Neural crest cell (in vitro differentiated cells): ENCODE measurements around the gene TPX2. TPM values are rescaled to one million over a fixed set of nuclear protein-coding genes. Genes with fewer than 3 reads are reported as not detected.

Experiments
- DNase-seq: peaks from one replicate; pipeline ENCODE4 v3.0.0; 2021; ENCODE audit warnings: low read depth, mixed read lengths, low spot score
- H3K27ac Mint-ChIP-seq: one replicate; pipeline ENCODE4 v1.8.0; 2021; ENCODE audit warnings: mild to moderate bottlenecking, mixed read lengths; ENCODE audit not compliant: unreplicated experiment
- H3K27me3 Mint-ChIP-seq: 2 replicates; pipeline ENCODE4 v1.8.0; 2021; ENCODE audit warnings: low read depth, mild to moderate bottlenecking, mixed read lengths
- H3K36me3 Mint-ChIP-seq: 2 replicates; pipeline ENCODE4 v1.8.0; 2021; ENCODE audit warnings: low read depth, mild to moderate bottlenecking, mixed read lengths
- H3K4me1 Mint-ChIP-seq: 2 replicates; pipeline ENCODE4 v1.8.0; 2021; ENCODE audit warnings: mixed read lengths
- H3K4me3 Mint-ChIP-seq: one replicate; pipeline ENCODE4 v1.8.0; 2021; ENCODE audit warnings: mild to moderate bottlenecking, mixed read lengths
- H3K9me3 Mint-ChIP-seq: 2 replicates; pipeline ENCODE4 v1.8.0; 2021; ENCODE audit warnings: mixed read lengths
- CTCF ChIP-seq: fragments of 200-600 bp; sonication (generic); conservative IDR thresholded peaks from 2 replicates; pipeline ENCODE4 v1.5.0; 2021; ENCODE audit warnings: antibody characterized with exemption, mild to moderate bottlenecking
- total RNA-seq: library from RNA; stranded (reverse); gene quantifications from 2 replicates; pipeline ENCODE4 v1.2.1, GENCODE V29; 2021

The TPX2 gene
- total RNA-seq, 1 donor from 2014 or later, result 208 TPM

DNA sequence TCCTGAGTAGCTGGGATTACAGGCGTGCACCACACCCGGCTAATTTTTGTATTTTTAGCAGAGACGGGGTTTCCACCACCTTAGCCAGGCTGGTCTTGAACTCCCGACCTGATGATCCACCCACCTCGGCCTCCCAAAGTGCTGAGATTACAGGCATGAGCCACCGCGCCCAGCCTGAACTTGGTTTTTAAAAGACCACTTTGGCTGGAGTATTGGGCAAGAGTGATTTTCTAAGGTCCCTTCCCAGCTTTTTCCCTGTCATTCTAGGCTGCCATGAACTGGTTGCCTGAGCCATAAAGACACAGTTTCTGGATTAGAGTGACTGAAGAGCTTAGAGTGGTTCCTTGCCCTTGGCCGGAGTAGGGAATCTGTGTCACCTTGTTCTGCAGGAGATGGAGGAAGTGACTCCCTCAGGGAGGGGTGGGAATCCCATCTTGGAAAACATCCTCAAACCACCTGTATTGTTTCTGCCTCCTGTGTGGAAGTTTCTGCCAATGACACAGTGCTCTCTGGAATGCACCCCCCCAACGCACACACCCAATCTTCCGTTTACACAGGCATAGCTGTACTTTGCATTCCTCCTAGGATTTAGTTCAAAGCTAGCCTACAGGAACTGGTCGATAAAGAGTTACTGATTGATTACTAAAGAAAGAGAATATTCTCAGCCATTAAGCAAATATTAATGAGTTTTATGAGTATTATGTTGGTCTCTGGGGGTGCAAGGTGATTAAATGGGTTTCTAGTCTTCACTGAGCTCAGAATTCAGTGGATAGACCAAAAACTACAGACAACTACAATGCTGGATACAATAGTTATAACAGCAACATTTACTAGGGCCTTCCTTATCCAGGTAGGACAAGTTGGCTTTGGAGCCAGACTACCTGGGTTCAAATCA is 34.6 kb upstream of the TPX2 start:
- no peak for TF ChIP-seq CTCF
- Mint-ChIP-seq H3K36me3 (peaks cover 14% of the 10 kb centered on the region), H3K27me3 (no peaks in the 10 kb centered on the region), H3K4me1 (no peaks in the 10 kb centered on the region), H3K27ac (peak overlapping the region; percentile 17), H3K4me3 (no peak overlapping the region), H3K9me3 (no peaks in the 10 kb centered on the region)
- DNase-seq, result no peak

GRCh38 chr20:31705191-31705590 is 33.9 kb upstream of the TPX2 start:
- Mint-ChIP-seq H3K36me3 (peaks cover 17% of the 10 kb centered on the region), H3K4me3 (no peak overlapping the region), H3K27me3 (no peaks in the 10 kb centered on the region), H3K4me1 (no peaks in the 10 kb centered on the region), H3K9me3 (no peaks in the 10 kb centered on the region), H3K27ac (no peak overlapping the region)
- no peak for TF ChIP-seq CTCF
- no peak for DNase-seq

DNA sequence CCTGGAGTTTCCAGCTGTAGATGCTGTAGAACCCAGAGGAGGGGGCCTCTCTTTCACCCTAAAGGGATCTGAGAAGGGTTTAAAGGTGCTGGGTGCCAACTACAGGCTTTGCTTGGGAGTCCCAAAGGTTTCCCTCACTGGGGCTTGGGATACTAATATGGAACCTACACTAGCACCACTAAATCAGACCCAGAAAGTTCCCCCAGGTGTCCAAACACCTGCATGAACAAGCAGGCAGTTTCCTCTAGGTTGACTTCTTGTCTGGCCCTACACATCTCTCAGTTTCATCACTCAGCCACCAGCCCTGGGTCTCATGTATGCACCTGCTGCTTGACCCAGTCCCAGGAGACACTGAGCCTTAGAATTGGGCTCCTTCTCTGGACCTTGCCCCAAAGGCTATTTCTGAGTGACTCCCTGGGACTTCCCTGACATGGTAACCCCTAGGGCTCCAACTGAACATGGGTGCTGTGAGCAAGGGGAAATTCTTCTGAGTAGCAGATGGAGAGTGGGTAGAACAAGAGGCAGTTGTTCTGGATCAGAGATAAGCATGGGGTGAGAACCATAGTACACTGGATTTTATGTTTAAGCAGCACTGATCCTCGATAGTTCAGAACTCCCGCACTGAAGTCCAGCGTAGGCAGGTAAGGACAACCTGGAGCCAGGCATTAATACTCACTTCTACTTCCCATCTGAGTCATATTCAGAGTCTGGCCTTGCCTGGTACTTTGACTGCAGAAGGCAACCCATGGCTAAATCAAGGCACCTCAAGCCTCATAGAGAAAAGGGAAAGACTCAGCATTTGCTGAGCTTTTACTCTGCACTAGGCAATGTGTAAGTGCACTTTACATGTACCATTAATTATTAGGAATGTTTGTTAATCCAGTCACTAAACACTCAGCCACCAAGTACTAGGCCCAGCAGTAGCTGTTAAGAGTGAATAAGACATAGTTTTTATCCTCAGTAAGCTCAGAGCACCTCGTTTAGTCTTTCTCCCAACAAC is 33.2 kb upstream of the TPX2 start:
- DNase-seq, result no peak
- Mint-ChIP-seq H3K4me1 (peaks cover 2% of the 10 kb centered on the region), H3K36me3 (peaks cover 17% of the 10 kb centered on the region), H3K27ac (no peak overlapping the region), H3K9me3 (no peaks in the 10 kb centered on the region), H3K4me3 (no peak overlapping the region), H3K27me3 (no peaks in the 10 kb centered on the region)
- no peak for TF ChIP-seq CTCF

GRCh38 chr20:31706607-31707257 is 32.4 kb upstream of the TPX2 start:
- no peak overlapping the region for H3K4me3 Mint-ChIP-seq
- H3K27ac Mint-ChIP-seq, result no peak overlapping the region
- peaks cover 10% of the 10 kb centered on the region for H3K4me1 Mint-ChIP-seq
- peaks cover 14% of the 10 kb centered on the region for H3K36me3 Mint-ChIP-seq
- no peaks in the 10 kb centered on the region for H3K27me3 Mint-ChIP-seq
- no peak for DNase-seq
- no peak for TF ChIP-seq CTCF
- H3K9me3 Mint-ChIP-seq, result no peaks in the 10 kb centered on the region

GRCh38 chr20:31707258-31707615 is 31.9 kb upstream of the TPX2 start:
- DNase-seq, result no peak
- peaks cover 15% of the 10 kb centered on the region for H3K4me1 Mint-ChIP-seq
- TF ChIP-seq CTCF, result no peak
- H3K36me3 Mint-ChIP-seq, result peaks cover 11% of the 10 kb centered on the region
- H3K27me3 Mint-ChIP-seq, result no peaks in the 10 kb centered on the region
- H3K9me3 Mint-ChIP-seq, result no peaks in the 10 kb centered on the region
- no peak overlapping the region for H3K27ac Mint-ChIP-seq
- H3K4me3 Mint-ChIP-seq, result no peak overlapping the region
